GM19238 (cell line): ENCODE measurements around the gene DBP.

Experiments
- DNase-seq: peaks from one replicate; pipeline ENCODE4 v3.0.0; 2011; ENCODE audit warnings: low spot score; ENCODE audit not compliant: insufficient read length

Gene DBP

DNA sequence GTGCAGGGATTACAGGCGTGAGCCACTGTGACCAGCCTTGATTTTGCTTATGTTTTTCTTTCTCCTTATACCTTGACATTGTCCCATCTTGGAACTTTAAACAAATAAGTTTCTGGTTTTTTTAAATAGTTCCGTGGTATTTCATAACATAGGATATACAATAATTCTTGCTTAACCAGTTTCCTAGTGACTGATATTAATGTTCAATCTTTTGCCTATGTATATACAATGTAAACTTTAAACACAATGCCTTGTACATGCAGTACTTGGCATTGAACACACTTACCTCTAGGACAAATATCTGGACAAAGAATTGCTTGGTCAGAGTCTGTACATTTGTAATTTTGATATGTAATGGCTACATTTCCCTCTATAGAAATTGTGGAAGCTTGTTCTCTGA lies 55.0 kb downstream of the DBP start:
- DNase-seq, result no peak
